Gastrocnemius medialis (tissue), 4 donors: Measurements from ENCODE around the gene MARCHF10.

ENCODE experiments used
- CTCF ChIP-seq, 5 experiments: fragments of 450-650 bp in 3 of 5; fragments of 200-600 bp in 2 of 5; sonication (generic) in 2 of 5; IDR thresholded peaks in 4 of 5; conservative IDR thresholded peaks in 1 of 5; 1 replicate in 4 of 5; 2 replicates in 1 of 5; pipeline ENCODE4 v1.5.1; 2016 to 2019; ENCODE audit warnings: antibody characterized with exemption in 5 of 5, mild to moderate bottlenecking in 3 of 5, moderate library complexity in 3 of 5
- POLR2A ChIP-seq, 2 donors: fragments of 450-650 bp; IDR thresholded peaks; one replicate each; pipeline ENCODE4 v1.6.1; 2017; ENCODE audit warnings: antibody characterized with exemption in 2 of 2, mild to moderate bottlenecking in 2 of 2, moderate library complexity in 2 of 2

- TF ChIP-seq POLR2A (IDR thresholded peaks at IDR 0.05) (no peak), CTCF (IDR thresholded peaks at IDR 0.05 in 4 of 5, conservative IDR thresholded peaks at IDR 0.05 in 1 of 5) (no peak)
Observed at GRCh38 chr17:62826956-62827355, 18.8 kb upstream of the MARCHF10 start.
